Fibroblast of pulmonary artery (primary cell): ENCODE measurements around the gene METTL26.
A peak's percentile ranks its signal among the peaks of the same experiment; 100 is the strongest.

Experiments
- DNase-seq: peaks from one replicate; pipeline ENCODE4 v3.0.0-alpha.2; 2010; ENCODE audit warnings: low read depth
- H3K4me3 ChIP-seq: replicated peaks from 2 replicates; pipeline ENCODE4 v1.5.1; 2011; ENCODE audit warnings: low read depth, mild to moderate bottlenecking, control low read depth, low read length, moderate library complexity
- CTCF ChIP-seq: IDR thresholded peaks from 2 replicates; pipeline ENCODE4 v1.5.1; 2011; ENCODE audit warnings: mild to moderate bottlenecking, control low read depth, low read length, inconsistent platforms; ENCODE audit errors: missing control alignments

The METTL26 gene

GRCh38 chr16:589658-590187 is 46.4 kb downstream of the METTL26 start, which contains the start of gene RAB40C:
Gene RAB40C (plus strand): TSS chr16:590066. CDS start chr16:590292, 226 bp downstream.
- H3K4me3 ChIP-seq, result peak within 1 kb of the TSS; percentile 83
- TF ChIP-seq CTCF, result no peak
- DNase-seq, result peak; percentile 99

GRCh38 chr16:588889-589657 is 47.0 kb downstream of the METTL26 start:
- peak; percentile 96 for DNase-seq
- TF ChIP-seq CTCF, result no peak
- peak overlapping the region; percentile 83 for H3K4me3 ChIP-seq

- TF ChIP-seq CTCF, result no peak
- H3K4me3 ChIP-seq, result peak overlapping the region; percentile 83
- DNase-seq, result peak; percentile 69
These were observed 47.5 kb downstream of the METTL26 start for GRCh38 chr16:588639-588888.

GRCh38 chr16:586645-587590 is 49.2 kb downstream of the METTL26 start:
- DNase-seq, result no peak
- no peak for TF ChIP-seq CTCF
- no peak overlapping the region for H3K4me3 ChIP-seq

GRCh38 chr16:586047-586644 is 50.0 kb downstream of the METTL26 start:
- no peak overlapping the region for H3K4me3 ChIP-seq
- no peak for TF ChIP-seq CTCF
- no peak for DNase-seq

- no peak overlapping the region for H3K4me3 ChIP-seq
- DNase-seq, result no peak
- no peak for TF ChIP-seq CTCF
These were observed 50.8 kb downstream of the METTL26 start for GRCh38 chr16:585351-585750.
